Astrocyte (in vitro differentiated cells and primary cell): Measurements from ENCODE around the gene INO80. TPM values are rescaled to one million over a fixed set of nuclear protein-coding genes. Genes with fewer than 3 reads are reported as not detected.
"Not testable (repeated sequence)": the region's sequence is repeated elsewhere in the genome, so short reads cannot be mapped to it uniquely, and the experiment has no call there.

Experiments used
- DNase-seq: peaks from one replicate; pipeline ENCODE4 v3.0.0-alpha.2; 2010; ENCODE audit warnings: low read depth
- FAIRE-seq: peaks from 2 replicates; lab custom pipeline; 2011; peaks lifted over from hg19 to GRCh38; lab: Jason Lieb, UNC
- H2AFZ ChIP-seq: 2 replicates; pipeline ENCODE4 v1.6.0; 2012; ENCODE audit warnings: low read depth, low read length, inconsistent platforms
- H3K27ac ChIP-seq: 2 replicates; pipeline ENCODE4 v1.5.1; 2011; ENCODE audit warnings: low read depth, low read length, inconsistent platforms
- H3K27me3 ChIP-seq: 2 replicates; pipeline ENCODE4 v1.6.0; 2011; ENCODE audit warnings: low read length, inconsistent platforms; ENCODE audit not compliant: insufficient read depth
- H3K36me3 ChIP-seq: 2 replicates; pipeline ENCODE4 v1.5.1; 2011; ENCODE audit warnings: low read length, inconsistent platforms; ENCODE audit not compliant: insufficient read depth
- H3K4me1 ChIP-seq: 2 replicates; pipeline ENCODE4 v1.5.1; 2011; ENCODE audit warnings: low read length, inconsistent platforms; ENCODE audit not compliant: insufficient read depth
- H3K4me2 ChIP-seq: 2 replicates; pipeline ENCODE4 v1.6.0; 2012; ENCODE audit warnings: low read length, inconsistent platforms
- H3K4me3 ChIP-seq: 2 replicates; pipeline ENCODE4 v1.5.1; 2011; ENCODE audit warnings: low read depth, mild to moderate bottlenecking, low read length, inconsistent platforms; ENCODE audit not compliant: insufficient read depth
- H3K79me2 ChIP-seq: 2 replicates; pipeline ENCODE4 v1.6.0; 2012; ENCODE audit warnings: mild to moderate bottlenecking, low read length, inconsistent platforms; ENCODE audit not compliant: insufficient read depth
- H3K9ac ChIP-seq: 2 replicates; pipeline ENCODE4 v1.6.0; 2012; ENCODE audit warnings: mild to moderate bottlenecking, low read length, inconsistent platforms
- H3K9me3 ChIP-seq: 2 replicates; pipeline ENCODE4 v1.5.1; 2012; ENCODE audit warnings: low read depth, mild to moderate bottlenecking, low read length, inconsistent platforms; ENCODE audit not compliant: insufficient read depth
- H4K20me1 ChIP-seq: 2 replicates; pipeline ENCODE4 v1.6.0; 2012; ENCODE audit warnings: low read length, inconsistent platforms; ENCODE audit not compliant: insufficient read depth
- H3K27ac Mint-ChIP-seq: one replicate; pipeline ENCODE4 v1.8.0; 2021; ENCODE audit warnings: mild to moderate bottlenecking, mixed read lengths; ENCODE audit not compliant: unreplicated experiment
- H3K27me3 Mint-ChIP-seq: one replicate; pipeline ENCODE4 v1.8.0; 2021; ENCODE audit warnings: low read depth, mixed read lengths; ENCODE audit not compliant: unreplicated experiment
- H3K36me3 Mint-ChIP-seq: one replicate; pipeline ENCODE4 v1.8.0; 2021; ENCODE audit warnings: low read depth, mixed read lengths; ENCODE audit not compliant: unreplicated experiment
- H3K4me1 Mint-ChIP-seq: one replicate; pipeline ENCODE4 v1.8.0; 2021; ENCODE audit warnings: low read depth, mixed read lengths; ENCODE audit not compliant: unreplicated experiment
- H3K4me3 Mint-ChIP-seq: one replicate; pipeline ENCODE4 v1.8.0; 2021; ENCODE audit warnings: mild to moderate bottlenecking, moderate library complexity, mixed read lengths; ENCODE audit not compliant: unreplicated experiment
- H3K9me3 Mint-ChIP-seq: one replicate; pipeline ENCODE4 v1.8.0; 2021; ENCODE audit warnings: mild to moderate bottlenecking, mixed read lengths; ENCODE audit not compliant: unreplicated experiment
- CTCF ChIP-seq: IDR thresholded peaks from 2 replicates; pipeline ENCODE4 v1.5.1; 2011; ENCODE audit warnings: low read depth, mild to moderate bottlenecking, inconsistent platforms, low read length, moderate library complexity; ENCODE audit not compliant: insufficient read depth
- EZH2 ChIP-seq: IDR thresholded peaks from 2 replicates; pipeline ENCODE4 v1.6.1; 2012; ENCODE audit warnings: mild to moderate bottlenecking, low read length, inconsistent platforms; ENCODE audit not compliant: insufficient read depth
- total RNA-seq: library from RNA; stranded (reverse); gene quantifications from 2 replicates; pipeline ENCODE4 v1.2.1, GENCODE V29; 2021

The INO80 gene
- total RNA-seq, 1 donor from 2014 or later = 17.3 TPM

- Mint-ChIP-seq H3K27me3 (no peaks in the 10 kb centered on the region), H3K27ac (peak overlapping the region; percentile 43), H3K4me1 (peaks cover 31% of the 10 kb centered on the region), H3K4me3 (peak overlapping the region; percentile 98), H3K9me3 (peaks cover 4% of the 10 kb centered on the region), H3K36me3 (peaks cover 36% of the 10 kb centered on the region)
- Histone ChIP-seq H2AFZ (no peak overlapping the region), H3K27me3 (no peaks in the 10 kb centered on the region), H3K4me1 (peaks cover 10% of the 10 kb centered on the region), H3K9ac (no peak overlapping the region), H3K4me2 (no peak overlapping the region), H3K4me3 (no peak overlapping the region), H4K20me1 (peaks cover 11% of the 10 kb centered on the region), H3K79me2 (no peaks in the 10 kb centered on the region), H3K9me3 (no peaks in the 10 kb centered on the region), H3K36me3 (no peaks in the 10 kb centered on the region), H3K27ac (no peak overlapping the region)
- FAIRE-seq (no peak), DNase-seq (no peak)
- TF ChIP-seq CTCF (no peak), EZH2 (no peak)
Observed at GRCh38 chr15:40955930-40956540, 160.0 kb downstream of the INO80 start.

- Mint-ChIP-seq H3K4me3 (peak overlapping the region; percentile 98), H3K27me3 (no peaks in the 10 kb centered on the region), H3K27ac (no peak overlapping the region), H3K4me1 (peaks cover 31% of the 10 kb centered on the region), H3K9me3 (peaks cover 4% of the 10 kb centered on the region), H3K36me3 (peaks cover 35% of the 10 kb centered on the region)
- no peak overlapping the region for H3K4me2 ChIP-seq
- no peak overlapping the region for H3K9ac ChIP-seq
- H3K9me3 ChIP-seq = no peaks in the 10 kb centered on the region
- no peak overlapping the region for H3K27ac ChIP-seq
- DNase-seq = no peak
- H4K20me1 ChIP-seq = peaks cover 11% of the 10 kb centered on the region
- FAIRE-seq = no peak
- H2AFZ ChIP-seq = no peak overlapping the region
- no peaks in the 10 kb centered on the region for H3K79me2 ChIP-seq
- H3K36me3 ChIP-seq = no peaks in the 10 kb centered on the region
- no peaks in the 10 kb centered on the region for H3K27me3 ChIP-seq
- H3K4me1 ChIP-seq = peaks cover 10% of the 10 kb centered on the region
- TF ChIP-seq CTCF (no peak), EZH2 (no peak)
- H3K4me3 ChIP-seq = no peak overlapping the region
Observed at GRCh38 chr15:40955141-40955903, 160.8 kb downstream of the INO80 start.

GRCh38 chr15:40954158-40954848 lies 161.8 kb downstream of the INO80 start:
- peaks cover 11% of the 10 kb centered on the region for H4K20me1 ChIP-seq
- DNase-seq, H3K27ac ChIP-seq, H3K79me2 ChIP-seq, H3K27me3 ChIP-seq, H3K9me3 ChIP-seq, H2AFZ ChIP-seq, H3K9me3 Mint-ChIP-seq, H3K36me3 ChIP-seq, H3K4me1 ChIP-seq, FAIRE-seq, H3K27me3 Mint-ChIP-seq: not testable (repeated sequence)
- H3K4me3 ChIP-seq = peak overlapping the region; percentile 80
- peak overlapping the region; percentile 95 for H3K27ac Mint-ChIP-seq
- peak overlapping the region; percentile 96 for H3K4me2 ChIP-seq
- peaks cover 27% of the 10 kb centered on the region for H3K4me1 Mint-ChIP-seq
- H3K9ac ChIP-seq = peak overlapping the region; percentile 87
- H3K36me3 Mint-ChIP-seq = peaks cover 28% of the 10 kb centered on the region
- H3K4me3 Mint-ChIP-seq = peak overlapping the region; percentile 98
